Left renal pelvis (tissue), 4 donors: ENCODE measurements around the gene MON1B. TPM values are rescaled to one million over a fixed set of nuclear protein-coding genes. Genes with fewer than 3 reads are reported as not detected.

ENCODE experiments used
- DNase-seq, 4 donors: peaks; one replicate each; pipeline ENCODE4 v3.0.0-alpha.2; 2013; ENCODE audit warnings: low read depth in 4 of 4, low spot score in 3 of 4
- polyA plus RNA-seq, 4 donors: library from polyadenylated mRNA; unstranded; fragments of 120-200 nt; gene quantifications; one replicate each; pipeline ENCODE4 v1.2.1, GENCODE V29; 2013; ENCODE audit not compliant: insufficient read length in 4 of 4

MON1B gene
- polyA plus RNA-seq, 4 donors = 16.8 to 31.1 (median 24.2) TPM

GRCh38 chr16:77194295-77195231, 3.6 kb downstream of the MON1B start:
- DNase-seq = no peak

GRCh38 chr16:77195411-77195810, 4.4 kb downstream of the MON1B start:
- DNase-seq = no peak

GRCh38 chr16:77197747-77198146, 6.8 kb downstream of the MON1B start:
- DNase-seq = no peak

GRCh38 chr16:77199211-77199610, 8.2 kb downstream of the MON1B start, which contains the start of gene SYCE1L:
SYCE1L (plus strand) TSS chr16:77199408; CDS start chr16:77199452, 44 bp downstream.
- DNase-seq = no peak

- DNase-seq = no peak
These were observed 15.5 kb downstream of the MON1B start for GRCh38 chr16:77206533-77206932.

GRCh38 chr16:77207030-77207429, 16.0 kb downstream of the MON1B start:
- no peak for DNase-seq

- DNase-seq = no peak
These were observed 17.4 kb downstream of the MON1B start for GRCh38 chr16:77208382-77208781.

- peak in 3 of 4 donors; percentile 38 to 43 (median 42) for DNase-seq
These were observed 21.1 kb downstream of the MON1B start for GRCh38 chr16:77211880-77212740.

- DNase-seq = peak in 2 of 4 donors; percentile 17 to 25
These were observed 22.0 kb downstream of the MON1B start for GRCh38 chr16:77212741-77213541.

GRCh38 chr16:77213542-77214106, 22.6 kb downstream of the MON1B start:
- no peak for DNase-seq

- no peak for DNase-seq
These were observed 23.6 kb downstream of the MON1B start for GRCh38 chr16:77214411-77215138.

- no peak for DNase-seq
These were observed 28.4 kb downstream of the MON1B start for GRCh38 chr16:77219437-77219836.

GRCh38 chr16:77220427-77220826, 29.4 kb downstream of the MON1B start:
- DNase-seq = no peak

- DNase-seq = no peak
These were observed 30.5 kb downstream of the MON1B start for GRCh38 chr16:77221482-77221881.

GRCh38 chr16:77223184-77223583, 32.2 kb downstream of the MON1B start:
- DNase-seq = no peak

- no peak for DNase-seq
These were observed 34.2 kb downstream of the MON1B start for GRCh38 chr16:77225182-77225581.

GRCh38 chr16:77227745-77228144, 36.8 kb downstream of the MON1B start:
- no peak for DNase-seq

GRCh38 chr16:77231047-77231446, 40.1 kb downstream of the MON1B start:
- DNase-seq = no peak

- DNase-seq = no peak
These were observed 43.0 kb downstream of the MON1B start for GRCh38 chr16:77233799-77234519.
